ENCODE measurements around the gene ELF4.

- no peak for TF ChIP-seq CTCF (IDR thresholded peaks at IDR 0.05)
- TF ChIP-seq POLR2AphosphoS5 (IDR thresholded peaks at IDR 0.05): no peak
These were observed 1.2 kb upstream of the ELF4 start for GRCh38 chrX:130111220-130112154.

All from transverse colon (tissue), 4 donors.